ENCODE results near the gene PDLIM5.

Gene PDLIM5

GRCh38 chr4:94566420-94566819 lies 114.7 kb downstream of the PDLIM5 start:
- DNase-seq, result no peak

GRCh38 chr4:94567811-94568210 lies 116.1 kb downstream of the PDLIM5 start:
- no peak for DNase-seq

- no peak for DNase-seq
These were observed 118.8 kb downstream of the PDLIM5 start for GRCh38 chr4:94570558-94570957.

DNA sequence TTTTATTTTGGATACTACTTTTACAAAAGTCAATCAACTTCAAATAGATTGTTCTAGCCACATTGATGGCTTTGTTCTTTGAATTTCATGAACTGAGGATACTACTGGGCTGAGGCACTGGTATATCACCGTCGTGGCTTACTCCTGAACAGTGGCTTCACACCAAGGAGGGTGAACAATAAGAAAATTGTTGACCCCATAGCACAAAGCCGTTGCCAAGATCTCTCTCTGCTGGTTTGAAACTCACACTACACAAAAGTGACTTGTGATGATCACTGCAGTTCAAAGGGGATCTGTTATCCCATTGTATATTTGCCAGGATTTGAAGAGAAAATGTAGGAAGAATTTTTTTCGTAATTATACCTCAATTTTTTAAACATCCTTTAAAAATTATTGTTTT lies 119.6 kb downstream of the PDLIM5 start:
- no peak for DNase-seq

DNA sequence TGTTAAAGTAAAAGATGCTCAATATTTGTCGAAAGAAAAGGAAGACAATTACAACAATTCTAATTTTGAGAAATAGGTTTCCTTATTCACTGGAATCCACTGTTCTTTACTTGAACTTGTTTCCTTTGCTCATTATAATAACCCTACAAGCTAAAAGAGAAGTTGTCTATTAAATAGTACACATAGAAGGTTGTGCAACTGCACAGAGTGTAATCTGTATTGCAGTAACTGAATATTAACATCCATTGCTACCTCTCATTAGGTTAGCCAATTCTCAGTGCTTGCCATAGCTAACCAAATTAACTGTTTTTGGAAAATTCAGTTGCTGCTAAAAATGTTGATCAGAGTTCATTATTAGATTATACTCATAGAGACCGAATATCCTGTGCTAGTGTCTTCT lies 120.0 kb downstream of the PDLIM5 start:
- DNase-seq, result no peak

DNA sequence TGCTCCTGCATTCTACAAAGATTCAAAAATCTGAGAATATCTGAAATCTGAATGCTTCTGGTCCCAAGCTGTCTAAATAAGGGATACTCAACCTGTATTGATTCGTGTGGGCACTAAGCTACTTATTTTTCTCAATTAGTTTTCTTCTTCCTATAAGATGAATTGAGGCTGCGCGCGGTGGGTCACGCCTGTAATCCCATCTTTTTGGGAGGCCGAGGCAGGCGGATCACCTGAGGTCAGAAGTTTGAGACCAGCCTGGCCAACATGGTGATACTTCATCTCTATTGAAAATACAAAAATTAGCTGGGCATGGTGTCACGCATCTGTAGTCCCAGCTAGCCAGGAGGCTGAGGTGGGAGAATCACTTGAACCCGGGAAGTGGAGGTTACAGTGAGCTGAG lies 122.3 kb downstream of the PDLIM5 start:
- DNase-seq, result no peak

GRCh38 chr4:94574616-94575015 lies 122.9 kb downstream of the PDLIM5 start:
- no peak for DNase-seq

DNA sequence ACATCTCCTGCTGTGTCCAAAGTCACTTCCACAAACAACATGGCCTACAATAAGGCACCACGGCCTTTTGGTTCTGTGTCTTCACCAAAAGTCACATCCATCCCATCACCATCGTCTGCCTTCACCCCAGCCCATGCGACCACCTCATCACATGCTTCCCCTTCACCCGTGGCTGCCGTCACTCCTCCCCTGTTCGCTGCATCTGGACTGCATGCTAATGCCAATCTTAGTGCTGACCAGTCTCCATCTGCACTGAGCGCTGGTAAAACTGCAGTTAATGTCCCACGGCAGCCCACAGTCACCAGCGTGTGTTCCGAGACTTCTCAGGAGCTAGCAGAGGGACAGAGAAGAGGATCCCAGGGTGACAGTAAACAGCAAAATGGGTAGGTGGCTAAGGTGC lies 123.9 kb downstream of the PDLIM5 start:
- no peak for DNase-seq

DNA sequence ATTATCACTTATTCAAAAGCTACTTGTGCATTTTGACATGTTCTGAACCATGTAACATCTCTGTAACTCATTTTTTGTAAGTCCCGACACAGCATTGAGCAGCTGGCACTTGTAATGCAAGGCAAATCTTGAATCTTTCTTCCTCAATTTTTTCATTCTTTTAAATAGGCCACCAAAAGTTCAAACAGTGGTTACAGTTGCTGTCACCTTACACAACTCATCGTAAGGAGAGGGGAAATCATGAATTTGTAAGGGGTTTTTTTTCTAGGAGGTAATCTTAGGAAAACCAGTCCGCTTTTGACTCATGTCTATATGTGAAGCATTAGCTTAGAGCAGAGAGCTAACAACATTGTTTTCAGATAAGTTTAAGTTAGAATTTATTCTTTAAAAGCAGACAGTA lies 124.5 kb downstream of the PDLIM5 start:
- no peak for DNase-seq

GRCh38 chr4:94577136-94577535 lies 125.4 kb downstream of the PDLIM5 start:
- DNase-seq, result no peak

GRCh38 chr4:94578195-94578594 lies 126.5 kb downstream of the PDLIM5 start:
- no peak for DNase-seq

DNA sequence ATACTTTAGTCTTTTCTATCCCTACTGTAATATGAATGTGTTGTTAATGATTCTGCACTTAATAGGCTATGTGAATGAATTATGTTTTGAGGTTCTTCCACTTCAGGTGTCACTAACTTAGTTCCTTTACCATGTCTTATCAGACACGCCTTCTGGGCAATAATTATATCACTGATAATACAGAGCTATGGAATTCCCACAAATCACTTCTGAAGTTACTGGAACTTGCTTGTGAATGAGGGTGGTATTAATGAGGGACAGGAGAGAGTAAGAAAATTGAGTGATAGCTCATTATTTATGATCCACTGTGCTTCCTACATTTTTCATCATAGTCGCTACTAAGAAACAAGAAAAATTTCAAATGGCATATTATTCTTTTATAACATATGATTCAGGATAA lies 130.0 kb downstream of the PDLIM5 start:
- DNase-seq, result no peak

GRCh38 chr4:94582517-94582916 lies 130.8 kb downstream of the PDLIM5 start:
- no peak for DNase-seq

DNA sequence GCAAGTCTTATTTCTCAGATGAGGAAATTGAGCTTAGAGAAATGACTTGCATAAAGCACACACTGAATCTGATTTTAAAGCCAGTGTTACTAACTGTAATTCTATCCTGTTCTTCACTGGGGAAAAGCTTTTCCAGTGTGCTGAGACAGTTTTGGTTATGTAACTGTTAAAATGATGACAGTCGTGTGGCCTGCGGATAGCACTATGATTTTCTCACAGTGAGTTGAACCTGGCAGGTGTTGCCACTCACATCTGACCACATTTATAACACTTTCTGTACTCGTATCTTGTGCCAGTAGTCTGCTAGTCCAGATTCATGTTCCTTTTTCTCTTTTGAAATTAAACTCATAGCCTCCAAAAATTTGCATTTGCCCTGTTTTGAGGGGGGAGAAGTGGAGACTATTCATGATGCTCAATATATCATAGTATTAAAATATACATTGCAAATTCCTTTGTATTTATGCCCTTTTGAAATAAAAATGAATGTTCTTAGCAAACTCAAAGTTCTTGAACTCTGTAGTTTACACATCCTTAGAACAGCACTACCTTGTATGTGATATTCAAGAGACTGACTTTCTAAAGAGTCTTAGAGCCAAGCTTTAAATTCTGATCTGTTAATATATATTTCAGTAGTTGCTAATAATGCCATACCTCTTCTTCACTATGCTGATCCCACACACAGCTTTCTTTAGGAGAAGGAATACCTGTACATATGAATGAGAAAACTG lies 132.3 kb downstream of the PDLIM5 start:
- no peak for DNase-seq

DNA sequence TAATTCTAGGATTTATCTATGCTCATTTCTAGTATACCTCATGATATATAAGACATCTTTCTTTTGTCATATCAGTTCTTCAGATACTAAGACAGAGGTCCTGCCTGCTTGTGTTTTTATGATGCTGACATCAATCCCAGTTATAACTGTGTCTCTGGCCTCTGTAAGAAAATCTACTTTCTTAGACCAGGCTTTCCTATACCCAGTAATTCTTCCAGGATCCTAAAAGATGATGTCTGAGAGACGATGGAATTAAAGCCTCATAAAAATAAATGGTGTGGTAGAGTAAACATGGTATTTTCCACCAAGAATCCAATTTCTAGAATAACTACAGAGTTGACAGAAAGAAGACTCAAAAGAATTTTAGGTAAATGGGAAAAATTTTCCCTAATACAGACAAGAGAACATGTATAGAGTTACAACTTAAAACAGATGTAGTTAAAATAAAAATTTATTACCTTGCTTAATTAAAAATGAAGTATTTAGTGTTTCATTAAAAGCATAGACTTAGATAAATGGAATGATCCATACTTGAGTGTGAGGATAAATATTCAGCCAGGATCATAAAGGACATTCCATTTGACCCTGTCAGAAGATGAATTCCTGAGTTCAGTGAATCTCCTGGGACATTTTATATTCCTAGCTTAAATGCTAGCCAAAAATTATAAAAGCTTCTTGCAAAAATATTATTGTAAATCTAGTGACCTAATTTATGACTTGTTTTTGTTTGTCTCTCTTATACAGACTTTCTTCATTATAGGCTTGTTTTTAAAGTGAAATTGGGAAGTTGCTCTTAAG lies 137.4 kb downstream of the PDLIM5 start:
- DNase-seq, result no peak

GRCh38 chr4:94590493-94590892 lies 138.8 kb downstream of the PDLIM5 start:
- no peak for DNase-seq

GRCh38 chr4:94591289-94591688 lies 139.5 kb downstream of the PDLIM5 start:
- DNase-seq, result no peak

DNA sequence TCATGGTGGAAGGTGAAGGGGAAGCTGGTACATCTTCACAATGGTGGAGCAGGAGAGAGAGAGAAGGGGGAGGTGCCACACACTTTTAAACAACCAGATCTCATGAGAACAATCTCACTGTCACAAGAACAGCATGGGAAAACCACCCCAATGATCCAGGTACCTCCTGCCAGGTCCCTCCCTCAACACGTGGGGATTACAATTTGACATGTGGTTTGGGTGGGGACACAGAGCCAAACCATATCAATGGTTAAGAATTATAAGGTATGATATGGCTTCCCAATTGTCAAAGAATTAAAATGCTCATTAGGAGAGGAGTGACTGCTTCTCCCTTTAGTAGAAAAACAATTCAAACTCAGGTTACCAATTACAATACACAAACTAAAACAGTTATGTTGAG lies 143.3 kb downstream of the PDLIM5 start:
- no peak for DNase-seq

DNA sequence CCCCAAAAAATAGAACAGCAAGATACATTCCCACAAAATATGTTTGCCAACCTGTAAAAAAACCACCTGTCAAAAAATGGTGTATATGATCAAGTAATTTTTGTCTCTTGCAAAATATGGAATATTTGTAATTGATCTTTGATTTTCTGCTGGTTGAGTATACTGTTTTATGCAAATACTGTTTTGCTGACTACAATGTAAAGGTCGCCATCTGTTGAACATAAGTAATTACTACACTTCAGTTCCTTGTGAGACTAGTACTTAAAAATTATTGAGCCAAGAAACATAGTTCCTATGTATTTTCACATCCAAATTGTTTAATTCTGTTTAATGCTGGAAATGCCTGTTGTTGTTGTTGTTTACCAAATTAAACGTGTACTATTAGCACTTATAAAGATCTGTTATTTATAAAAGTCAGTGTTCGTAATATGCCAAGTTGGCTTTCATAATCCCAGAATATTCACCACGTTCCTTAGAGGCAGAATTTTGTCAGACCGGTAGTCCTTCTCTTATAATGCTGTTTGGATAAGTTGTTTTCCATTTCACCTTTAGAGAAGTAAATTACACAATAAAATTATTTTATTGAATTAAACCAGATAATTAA lies 144.2 kb downstream of the PDLIM5 start:
- peak; percentile 15 for DNase-seq

DNA sequence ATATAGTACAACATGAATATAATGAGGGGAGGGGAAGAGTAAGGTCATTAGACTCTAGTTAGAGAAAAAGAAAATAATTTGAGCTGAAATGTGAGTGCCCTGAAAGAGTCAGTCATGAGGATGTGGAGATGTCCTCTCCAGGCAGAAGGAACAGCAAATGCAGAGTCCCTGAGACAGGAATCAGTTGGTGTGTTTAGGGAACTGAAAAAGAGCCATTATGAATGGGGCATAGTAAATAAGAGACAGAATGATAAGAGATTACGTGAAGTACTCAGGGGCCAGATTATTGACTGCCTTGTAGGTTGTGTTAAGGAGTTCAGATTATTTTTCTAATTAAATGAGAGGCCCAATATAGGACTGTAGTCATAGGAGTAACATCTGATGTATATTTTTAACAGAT lies 147.0 kb downstream of the PDLIM5 start:
- DNase-seq, result no peak

DNA sequence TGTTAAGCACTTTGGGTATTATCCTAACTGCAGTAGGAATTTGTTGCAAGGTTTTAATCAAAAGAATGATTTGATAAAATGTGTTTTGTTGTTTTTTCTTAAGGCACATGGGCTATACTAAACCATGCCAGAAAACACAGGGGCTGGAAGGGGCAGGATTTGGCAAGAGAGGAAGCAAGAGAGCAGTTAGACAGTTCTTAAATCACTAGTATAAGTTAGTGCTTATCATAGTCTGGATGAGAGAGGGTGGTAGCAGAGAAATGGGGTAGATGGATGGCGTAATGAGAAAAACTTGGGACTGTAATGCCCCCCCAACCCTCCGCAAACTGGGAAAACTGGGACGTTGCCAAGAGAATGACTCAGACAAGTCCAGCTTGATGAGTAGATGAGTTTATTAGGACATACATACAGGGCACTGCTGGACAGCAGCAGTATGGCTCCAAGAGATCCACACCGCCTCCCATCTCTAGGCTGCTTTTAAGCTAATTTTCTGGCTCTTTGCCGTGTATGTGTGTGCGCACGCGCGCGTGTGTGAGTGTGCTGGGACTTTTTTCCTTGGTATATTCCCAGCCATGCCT lies 151.5 kb downstream of the PDLIM5 start:
- DNase-seq, result no peak

DNA sequence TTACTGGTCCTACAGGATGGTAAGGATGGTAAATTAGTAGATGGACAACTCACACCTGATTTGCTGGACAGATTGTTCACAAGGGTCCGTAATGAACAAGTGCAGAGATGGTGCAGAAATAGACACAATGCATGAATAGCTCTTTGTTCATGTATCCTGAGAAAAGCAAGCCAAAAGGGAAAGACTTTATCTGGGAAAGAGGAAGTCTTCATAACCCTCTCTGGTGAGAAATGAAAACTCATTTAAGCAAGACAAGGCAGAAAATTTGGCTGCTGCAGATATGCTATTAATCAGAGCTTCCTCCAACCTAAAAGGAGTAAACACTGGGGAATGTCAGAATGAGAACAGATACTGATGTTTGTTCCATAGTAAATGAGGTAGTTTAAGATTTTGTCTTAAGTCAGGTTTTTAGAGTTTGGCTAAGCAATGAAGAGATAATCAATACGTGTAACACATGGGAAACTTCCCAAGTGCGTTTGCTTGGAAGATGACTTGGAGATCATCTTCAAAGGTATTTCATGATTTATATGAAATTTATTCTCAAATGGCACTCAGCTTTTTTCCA lies 153.6 kb downstream of the PDLIM5 start:
- DNase-seq, result no peak

DNA sequence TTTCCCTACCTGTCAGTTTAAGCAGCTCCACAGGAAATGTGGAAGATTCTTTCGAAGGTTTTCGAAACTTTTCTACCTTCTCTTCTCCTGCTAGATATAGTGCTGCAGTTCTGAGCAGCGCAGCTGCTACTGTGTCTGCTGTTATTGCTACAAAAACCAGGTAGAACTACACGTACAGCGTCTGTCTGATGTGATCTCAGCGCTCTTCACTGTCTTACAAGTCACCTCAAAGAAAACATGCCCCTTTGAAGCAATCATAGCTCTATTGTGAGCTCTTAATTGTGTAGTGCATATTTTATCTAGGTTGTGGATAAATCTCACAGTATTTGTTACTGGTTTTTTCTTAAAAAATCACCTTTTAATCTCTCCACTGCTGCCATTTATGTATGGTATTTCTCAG lies 158.4 kb downstream of the PDLIM5 start:
- no peak for DNase-seq

All from NCI-H1694 treated with DMSO at 0.1 percent for 48 hours (cell line).